HFFc6 (cell line): ENCODE results near the gene ZNF385A. TPM values are rescaled to one million over a fixed set of nuclear protein-coding genes. Genes with fewer than 3 reads are reported as not detected.

Source experiments
- DNase-seq: peaks from one replicate; pipeline ENCODE4 v3.0.0-alpha.2; 2018
- H3K27ac Mint-ChIP-seq: 2 replicates; pipeline ENCODE4 v1.8.0; 2020; ENCODE audit warnings: mild to moderate bottlenecking, mixed read lengths
- H3K27me3 Mint-ChIP-seq: 2 replicates; pipeline ENCODE4 v1.8.0; 2021; ENCODE audit warnings: mild to moderate bottlenecking, moderate library complexity, mixed read lengths; ENCODE audit not compliant: insufficient read depth
- H3K36me3 Mint-ChIP-seq: 2 replicates; pipeline ENCODE4 v1.8.0; 2021; ENCODE audit warnings: low read depth, mixed read lengths
- H3K4me1 Mint-ChIP-seq: 2 replicates; pipeline ENCODE4 v1.8.0; 2020; ENCODE audit warnings: low read depth, mixed read lengths
- H3K4me3 Mint-ChIP-seq: 2 replicates; pipeline ENCODE4 v1.8.0; 2020; ENCODE audit warnings: mild to moderate bottlenecking, moderate library complexity, mixed read lengths
- H3K9me3 Mint-ChIP-seq: 2 replicates; pipeline ENCODE4 v1.8.0; 2020; ENCODE audit warnings: mild to moderate bottlenecking, mixed read lengths
- CTCF ChIP-seq: fragments of 200-600 bp; sonication (generic); IDR thresholded peaks from 2 replicates; pipeline ENCODE4 v1.5.0; 2021; ENCODE audit warnings: antibody characterized with exemption, mild to moderate bottlenecking
- total RNA-seq, 6 experiments: library from RNA; stranded (reverse); fragmentation: NEBNext Ultra II Directional; extraction: Animal tissue kit (Norgen Biotek cat#: 25700); gene quantifications; 2 replicates in 1 of 6; 3 replicates in 5 of 6; pipeline ENCODE4 v1.2.3, GENCODE V29; 2021

ZNF385A gene
- total RNA-seq, 6 experiments from 2014 or later, result 4.0 to 7.4 (median 6.1) TPM

GRCh38 chr12:54413284-54414190, 29.0 kb upstream of the ZNF385A start:
- H3K9me3 Mint-ChIP-seq, result no peaks in the 10 kb centered on the region
- no peak for TF ChIP-seq CTCF
- peaks cover 21% of the 10 kb centered on the region for H3K36me3 Mint-ChIP-seq
- peak overlapping the region; percentile 96 for H3K27ac Mint-ChIP-seq
- peaks cover 68% of the 10 kb centered on the region for H3K4me1 Mint-ChIP-seq
- H3K27me3 Mint-ChIP-seq, result peaks cover 2% of the 10 kb centered on the region
- DNase-seq, result peak; percentile 42
- peak overlapping the region; percentile 55 for H3K4me3 Mint-ChIP-seq

- H3K4me3 Mint-ChIP-seq, result peak overlapping the region; percentile 55
- TF ChIP-seq CTCF, result no peak
Observed at GRCh38 chr12:54412786-54413185, 28.3 kb upstream of the ZNF385A start.

GRCh38 chr12:54412348-54412747, 27.8 kb upstream of the ZNF385A start:
- peak overlapping the region; percentile 55 for H3K4me3 Mint-ChIP-seq
- H3K36me3 Mint-ChIP-seq, result peaks cover 19% of the 10 kb centered on the region
- DNase-seq, result no peak
- H3K27ac Mint-ChIP-seq, result peak overlapping the region; percentile 96
- H3K27me3 Mint-ChIP-seq, result no peaks in the 10 kb centered on the region; the same call in 1 of the 2 replicates
- peaks cover 75% of the 10 kb centered on the region for H3K4me1 Mint-ChIP-seq
- no peaks in the 10 kb centered on the region for H3K9me3 Mint-ChIP-seq
- TF ChIP-seq CTCF, result no peak

More at GRCh38 chr12:54412786-54413185, 28.3 kb upstream of the ZNF385A start:
- Mint-ChIP-seq H3K27me3 (no peaks in the 10 kb centered on the region; the same call in 1 of the 2 replicates), H3K27ac (peak overlapping the region; percentile 96), H3K4me1 (peaks cover 74% of the 10 kb centered on the region), H3K9me3 (no peaks in the 10 kb centered on the region), H3K36me3 (peaks cover 18% of the 10 kb centered on the region)
- no peak for DNase-seq

GRCh38 chr12:54411391-54412241, 27.1 kb upstream of the ZNF385A start:
- Mint-ChIP-seq H3K9me3 (no peaks in the 10 kb centered on the region), H3K4me1 (peaks cover 75% of the 10 kb centered on the region), H3K4me3 (peak overlapping the region; percentile 46), H3K36me3 (peaks cover 26% of the 10 kb centered on the region), H3K27me3 (no peaks in the 10 kb centered on the region; the same call in 1 of the 2 replicates), H3K27ac (peak overlapping the region; percentile 96)
- TF ChIP-seq CTCF, result no peak
- peak; percentile 99 for DNase-seq

GRCh38 chr12:54409267-54409666, 24.7 kb upstream of the ZNF385A start:
- TF ChIP-seq CTCF, result no peak
- Mint-ChIP-seq H3K4me3 (no peak overlapping the region), H3K9me3 (no peaks in the 10 kb centered on the region), H3K27ac (peak overlapping the region; percentile 73), H3K4me1 (peaks cover 57% of the 10 kb centered on the region), H3K36me3 (peaks cover 40% of the 10 kb centered on the region), H3K27me3 (no peaks in the 10 kb centered on the region; the same call in 1 of the 2 replicates)
- DNase-seq, result no peak
